GM18499 (cell line): ENCODE data around the gene DSG2.
"Not testable (repeated sequence)": the region's sequence is repeated elsewhere in the genome, so short reads cannot be mapped to it uniquely, and the experiment has no call there.

Source experiments
- ATAC-seq: cut with Tn5 transposase; IDR thresholded peaks from one replicate; pipeline ENCODE4 v1.9.1; 2021; ENCODE audit warnings: moderate number of reproducible peaks; ENCODE audit not compliant: insufficient read depth, unreplicated experiment

The DSG2 gene

DNA sequence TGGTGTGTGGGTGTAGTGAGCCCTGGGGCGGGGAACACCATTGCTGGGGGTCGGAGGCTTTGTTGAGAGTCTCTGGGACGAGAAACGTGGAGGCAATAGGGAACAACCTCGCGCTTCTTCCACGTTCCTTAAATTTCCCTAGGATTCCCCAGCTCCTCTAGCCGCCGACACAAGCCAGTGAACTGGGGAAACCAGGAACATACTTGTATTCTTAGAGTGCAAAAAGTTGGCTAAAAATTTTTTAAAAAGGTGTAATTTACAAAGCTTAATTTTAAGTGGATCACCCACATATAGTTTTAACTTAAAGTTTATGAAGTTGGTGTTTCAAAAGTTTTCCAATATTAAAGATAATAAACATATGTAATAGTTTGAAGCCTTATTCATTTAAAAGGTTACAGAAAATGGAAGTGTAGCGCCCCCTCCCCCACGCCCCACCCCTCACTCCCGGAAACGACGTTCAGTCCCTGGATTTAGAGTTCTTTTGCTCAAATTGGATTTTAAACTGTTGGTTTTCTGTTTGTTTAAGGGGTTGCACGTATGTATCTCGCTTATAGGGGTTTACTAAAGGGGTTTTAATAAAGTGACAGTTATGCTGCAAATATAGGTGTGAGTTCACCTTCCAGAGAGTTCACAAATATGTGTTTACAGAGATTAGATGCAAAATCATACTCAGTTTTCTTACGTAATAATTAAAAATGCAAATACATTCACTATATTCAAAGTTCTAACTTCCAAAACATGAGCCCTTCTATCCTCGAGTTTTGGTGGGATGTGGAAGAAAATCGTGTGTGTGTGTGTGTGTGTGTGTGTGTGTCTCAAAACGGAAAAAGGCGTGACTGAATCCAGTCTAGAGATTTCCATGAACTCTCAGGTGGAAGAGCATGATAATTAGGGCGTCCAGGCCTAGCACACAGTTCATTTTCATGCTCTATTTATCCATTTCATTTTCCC, 872 bp downstream of the DSG2 start:
- no peak for ATAC-seq

GRCh38 chr18:31500051-31500688, 2.2 kb downstream of the DSG2 start:
- ATAC-seq, result peak; percentile 96

DNA sequence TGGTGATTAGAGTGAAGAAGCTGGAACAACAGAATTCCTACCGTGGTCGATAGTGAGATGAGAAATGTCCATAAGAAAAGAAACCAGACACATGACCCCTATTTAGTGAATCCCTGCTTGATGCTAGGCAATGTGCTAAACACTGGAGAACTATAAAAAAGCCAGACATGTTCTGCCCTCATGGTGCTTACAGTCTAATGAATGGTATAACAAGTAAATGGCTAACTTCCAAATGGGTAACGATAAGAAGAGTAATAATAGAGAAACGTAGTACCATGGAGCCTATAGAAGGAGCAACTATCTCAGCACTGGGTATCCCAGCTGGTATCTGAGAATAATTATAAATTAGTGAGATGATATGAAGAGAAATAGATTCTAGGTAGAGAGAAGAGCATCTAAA, 5.0 kb downstream of the DSG2 start:
- ATAC-seq, result no peak

DNA sequence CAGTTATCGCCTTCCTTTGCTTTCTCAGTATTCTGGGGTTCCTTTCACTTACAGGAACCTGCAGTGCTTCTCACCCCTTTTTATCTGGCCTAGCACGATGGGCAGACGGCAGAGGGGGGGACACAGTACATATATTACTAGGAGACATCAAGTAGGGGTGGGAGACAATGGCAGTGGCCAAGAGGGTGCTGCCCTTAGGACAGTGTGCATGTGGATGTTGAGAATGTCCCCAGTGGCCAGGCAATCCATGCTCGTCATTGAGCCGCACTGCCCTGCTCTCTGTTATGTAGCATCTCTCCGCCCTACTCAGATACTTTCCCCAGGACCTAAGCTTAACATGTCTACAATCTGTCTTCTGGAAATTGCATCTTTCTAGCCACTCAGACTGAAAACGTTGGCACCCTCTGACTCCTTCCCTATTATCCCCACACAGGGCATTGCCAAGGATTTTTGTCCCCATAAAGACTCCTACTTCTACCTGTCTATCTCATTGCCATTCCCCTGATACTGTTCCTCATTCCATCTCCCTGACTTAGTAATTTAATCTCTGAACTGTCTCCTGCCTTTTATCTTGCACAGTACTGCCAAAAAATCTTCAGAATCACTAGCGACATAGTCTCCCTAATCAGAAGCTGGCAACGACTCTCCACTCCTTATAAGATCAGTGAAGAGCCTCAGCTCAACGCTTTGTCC, 6.6 kb downstream of the DSG2 start:
- no peak for ATAC-seq

DNA sequence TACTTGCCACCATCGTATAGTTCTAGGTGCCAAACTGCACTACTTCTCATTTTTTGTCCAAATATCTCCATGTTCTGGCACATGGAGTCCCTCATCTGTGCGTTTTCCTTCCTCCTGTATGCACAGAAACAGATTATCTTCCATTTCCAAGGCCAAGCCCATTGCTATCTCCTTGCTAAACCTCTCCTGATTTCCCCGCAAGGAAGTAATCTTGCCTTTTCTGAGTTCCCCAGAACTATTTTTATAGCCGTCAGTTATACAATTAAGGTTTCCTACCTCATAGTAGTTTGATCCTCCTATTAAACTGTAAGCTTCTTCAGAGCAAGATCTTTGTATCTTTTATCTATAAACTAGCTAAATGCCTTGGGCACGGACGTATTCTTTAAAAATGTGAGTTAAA, 7.2 kb downstream of the DSG2 start:
- no peak for ATAC-seq

DNA sequence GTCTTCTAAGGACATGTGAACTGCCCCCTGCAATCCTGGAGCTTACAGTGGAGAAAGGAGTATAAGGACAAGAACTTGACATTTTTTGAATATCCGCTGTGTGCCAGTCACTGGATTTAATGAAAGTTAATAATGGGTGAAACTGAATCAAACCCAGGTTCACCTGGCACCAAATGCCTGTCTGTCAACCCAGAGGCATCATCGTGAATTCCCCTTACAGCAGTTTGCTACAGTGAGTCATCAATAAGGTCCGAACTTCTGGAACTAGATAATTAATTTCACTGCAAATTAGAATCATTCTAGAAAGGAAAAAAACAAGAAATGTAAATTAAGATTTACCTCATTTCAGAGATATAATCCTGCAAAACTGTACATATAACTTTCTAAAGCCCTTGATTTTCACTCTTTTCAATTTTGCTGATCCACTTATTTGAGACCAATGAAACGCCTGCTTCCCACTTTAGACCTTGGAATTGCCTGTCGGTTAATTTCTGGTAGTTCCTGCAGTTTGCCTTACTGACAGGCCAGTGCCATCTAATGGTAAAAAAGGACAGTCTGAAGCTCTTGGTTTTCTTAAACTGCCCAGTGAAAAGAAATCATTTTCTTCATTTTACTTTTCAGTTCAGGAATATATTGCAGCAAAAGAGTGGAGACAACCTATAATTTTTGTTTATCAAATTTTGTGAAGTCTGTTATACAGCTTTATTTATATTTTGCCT, 8.2 kb downstream of the DSG2 start:
- ATAC-seq, result no peak

GRCh38 chr18:31507124-31507523, 9.1 kb downstream of the DSG2 start:
- not testable (repeated sequence) for ATAC-seq

GRCh38 chr18:31508781-31509180, 10.8 kb downstream of the DSG2 start:
- no peak for ATAC-seq

GRCh38 chr18:31509571-31509970, 11.6 kb downstream of the DSG2 start:
- ATAC-seq, result no peak

GRCh38 chr18:31510319-31510718, 12.3 kb downstream of the DSG2 start:
- ATAC-seq, result no peak

DNA sequence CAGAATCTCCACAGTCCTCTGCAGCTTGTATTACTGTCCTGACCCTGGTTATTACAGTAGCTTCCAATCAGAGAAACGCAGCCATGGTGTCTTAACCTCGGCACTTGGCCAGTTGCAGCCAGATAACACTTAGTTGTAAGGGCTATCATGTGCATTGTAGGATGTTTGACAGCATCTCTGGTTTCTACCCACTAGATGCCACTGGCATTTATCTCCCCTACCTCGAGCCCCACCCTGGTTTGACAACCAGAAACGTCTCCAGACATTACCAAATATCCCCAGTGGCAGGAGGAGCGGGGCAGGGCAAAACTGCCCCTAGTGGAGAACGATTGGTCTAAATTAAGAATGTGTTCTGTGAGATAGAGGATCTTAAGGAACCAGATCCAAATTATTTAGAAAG, 13.1 kb downstream of the DSG2 start:
- ATAC-seq, result no peak

GRCh38 chr18:31512203-31512764, 14.3 kb downstream of the DSG2 start:
- ATAC-seq, result no peak

DNA sequence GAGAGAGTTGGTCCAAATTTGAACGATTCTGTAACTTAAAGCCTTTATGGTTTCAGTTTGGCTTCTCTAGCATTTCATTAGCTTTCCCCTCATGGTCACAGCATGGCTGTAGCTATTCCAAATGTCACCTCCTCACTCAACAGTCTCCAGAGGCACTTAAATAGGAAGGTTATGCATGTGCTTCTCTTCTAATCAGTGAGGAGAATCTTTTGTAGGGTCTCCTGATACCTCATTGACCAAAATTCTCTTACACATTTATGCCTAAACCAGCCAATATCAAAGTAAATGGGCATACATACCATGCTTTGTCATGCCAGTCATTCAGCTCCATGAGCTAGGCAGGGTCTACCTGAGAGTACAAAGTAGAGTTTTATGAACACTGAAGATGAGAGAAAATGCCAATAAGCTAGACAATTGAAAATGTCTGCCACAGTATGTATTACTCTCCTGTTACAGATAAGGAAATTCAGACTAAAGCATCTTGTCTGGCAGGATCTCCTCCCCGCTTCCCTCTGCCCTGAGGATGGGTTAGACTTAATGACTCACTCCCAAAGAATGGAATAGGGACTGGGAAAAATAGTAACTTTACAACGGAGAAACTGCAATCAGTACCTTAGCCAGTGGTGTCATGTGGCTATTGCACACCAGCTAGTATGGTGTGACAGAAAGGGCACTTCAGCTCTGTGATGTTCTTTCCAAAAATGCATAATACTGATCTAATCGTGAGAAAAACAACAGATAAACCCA, 15.4 kb downstream of the DSG2 start:
- no peak for ATAC-seq

DNA sequence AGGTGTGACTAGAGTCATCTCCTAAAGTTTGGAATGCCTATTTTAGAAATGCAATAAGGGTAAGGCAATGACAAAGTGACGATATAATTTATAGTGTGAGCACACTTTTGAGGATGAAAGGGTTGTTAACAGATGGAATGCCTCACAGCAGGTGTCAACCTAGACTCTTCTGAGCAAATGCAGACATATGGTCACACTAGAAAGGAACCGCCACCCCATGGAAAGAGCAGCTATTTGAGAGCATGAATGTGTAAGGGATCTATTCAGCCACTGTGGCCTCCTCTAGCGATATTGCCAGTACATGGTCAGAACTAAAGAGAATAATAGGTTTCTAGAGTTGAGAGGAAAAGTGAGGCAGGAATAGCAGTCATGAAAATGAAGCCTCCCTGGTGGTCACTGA, 18.5 kb downstream of the DSG2 start:
- ATAC-seq, result no peak

GRCh38 chr18:31526374-31526773, 28.4 kb downstream of the DSG2 start:
- no peak for ATAC-seq

DNA sequence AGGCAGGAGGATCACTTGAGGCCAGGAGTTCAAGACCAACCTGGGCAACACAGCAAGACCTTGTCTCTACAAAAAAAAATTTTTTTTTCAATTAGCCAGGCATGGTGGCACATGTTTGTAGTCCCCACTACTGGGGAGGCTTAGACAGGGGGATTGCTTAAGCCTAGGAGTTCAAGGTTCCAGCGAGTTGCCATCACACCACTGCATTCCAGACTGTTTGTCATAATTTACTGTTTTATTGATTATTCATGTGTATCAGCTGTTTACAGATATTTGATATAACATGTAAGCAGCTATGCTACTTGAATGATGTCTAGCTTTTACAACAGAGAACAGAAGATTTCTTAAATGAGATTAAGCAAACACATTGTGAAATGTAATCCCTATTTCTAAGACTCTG, 35.3 kb downstream of the DSG2 start:
- no peak for ATAC-seq

DNA sequence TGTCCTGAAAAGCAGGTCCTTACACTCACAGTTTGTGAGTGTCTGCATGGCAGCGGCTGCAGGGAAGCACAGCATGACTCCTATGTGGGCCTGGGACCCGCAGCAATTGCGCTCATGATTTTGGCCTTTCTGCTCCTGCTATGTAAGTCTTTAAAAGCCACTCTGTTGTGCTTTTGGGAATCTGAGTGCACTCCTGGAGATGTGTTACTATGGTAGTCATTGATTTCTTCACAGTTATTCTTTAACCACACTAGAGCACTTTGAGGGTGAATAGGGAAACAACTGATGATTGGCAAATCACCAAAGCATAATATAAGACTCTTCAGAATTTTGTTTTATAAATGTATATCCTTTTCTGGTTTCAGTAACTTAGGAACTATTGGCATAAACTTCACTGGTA, 40.9 kb downstream of the DSG2 start:
- ATAC-seq, result no peak

- no peak for ATAC-seq
These were observed 48.5 kb downstream of the DSG2 start for GRCh38 chr18:31546476-31546875.

- ATAC-seq, result no peak
These were observed 50.9 kb downstream of the DSG2 start for GRCh38 chr18:31548853-31549252.

DNA sequence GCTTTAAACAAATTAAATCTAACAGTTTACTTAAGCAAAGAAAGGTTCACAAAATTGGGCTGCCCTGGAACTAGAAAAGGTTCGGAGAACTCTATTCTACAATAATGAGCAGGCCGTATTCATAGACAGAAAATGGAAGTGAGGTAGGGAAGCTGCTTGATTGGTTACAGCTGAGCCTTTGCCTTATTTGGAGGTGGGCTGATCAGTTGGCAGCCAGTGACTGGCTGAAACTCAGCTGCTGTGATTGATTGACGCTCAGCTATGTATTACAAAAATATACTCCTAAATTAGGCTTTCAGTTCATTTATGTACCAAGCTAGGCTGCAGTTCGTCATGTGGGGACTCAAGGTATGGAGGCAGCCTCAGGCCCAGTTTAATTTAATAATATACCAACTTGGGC, 51.4 kb downstream of the DSG2 start:
- no peak for ATAC-seq
